ENCODE data around the gene TUBB3. TPM values are rescaled to one million over a fixed set of nuclear protein-coding genes. Genes with fewer than 3 reads are reported as not detected.
"Not testable (repeated sequence)": the region's sequence is repeated elsewhere in the genome, so short reads cannot be mapped to it uniquely, and the experiment has no call there.

TUBB3 gene
- total RNA-seq, 1 experiment from 2014 or later = 164 TPM

- Histone ChIP-seq H3T11ph (ENCODE audit: low read length) (no peak overlapping the region), H2BK5ac (ENCODE audit: insufficient read length, low read length) (no peak overlapping the region), H2AFZ (ENCODE audit: low read length) (no peak overlapping the region), H3K18ac (ENCODE audit: insufficient read length, low read depth, low read length) (no peak overlapping the region), H2AK5ac (ENCODE audit: insufficient read length, low read length) (no peak overlapping the region), H3K9me3 (ENCODE audit: control insufficient read depth, low read depth, low read length) (no peaks in the 10 kb centered on the region), H4K8ac (replicated peaks; ENCODE audit: insufficient read length, low read depth, low read length) (no peak overlapping the region), H2BK120ac (ENCODE audit: low read depth, low read length, poor library complexity, severe bottlenecking) (no peak overlapping the region), H3K4ac (ENCODE audit: low read depth, low read length) (no peak overlapping the region), H3K23me2 (ENCODE audit: insufficient read length, low read depth, low read length, poor library complexity, severe bottlenecking) (no peaks in the 10 kb centered on the region), H2BK12ac (ENCODE audit: insufficient read length, low read depth, low read length) (no peak overlapping the region), H4K5ac (ENCODE audit: insufficient read length, low read depth, low read length) (no peak overlapping the region), H3K79me1 (ENCODE audit: insufficient read depth, low read depth, low read length, poor library complexity, severe bottlenecking) (peaks cover 3% of the 10 kb centered on the region), H3K14ac (ENCODE audit: insufficient read depth, low read length) (no peak overlapping the region), H4K91ac (ENCODE audit: insufficient read length, low read depth, low read length) (no peak overlapping the region), H4K20me1 (ENCODE audit: control insufficient read depth, insufficient read depth, insufficient read length) (no peaks in the 10 kb centered on the region), H3K79me2 (ENCODE audit: insufficient read depth, low read length) (0 out of 2 replicates have a peak, but pooled peaks cover 2% of the 10 kb centered on the region), H3K23ac (ENCODE audit: insufficient read length, low read depth, low read length) (no peak overlapping the region), H3K27ac (ENCODE audit: insufficient read length, low read depth, low read length) (no peak overlapping the region), H3K27me3 (ENCODE audit: insufficient read depth, low read length) (no peaks in the 10 kb centered on the region), H3K9ac (ENCODE audit: extremely low read depth, insufficient read length, low read length) (no peak overlapping the region), H2BK15ac (ENCODE audit: low read depth, low read length) (no peak overlapping the region), H3K4me1 (ENCODE audit: insufficient read depth, low read length) (no peaks in the 10 kb centered on the region), H3K56ac (ENCODE audit: insufficient read length, low read depth, low read length) (no peak overlapping the region), H3K4me2 (ENCODE audit: insufficient read depth, insufficient read length, low read length) (no peak overlapping the region), H2BK20ac (ENCODE audit: low read depth, low read length, poor library complexity, severe bottlenecking) (no peak overlapping the region)
- WGBS (ENCODE audit: extremely low coverage, insufficient read length, low lambda C conversion rate) = no CpG with 5 or more reads among the region's 6 CpGs
- H3K4me3 Mint-ChIP-seq = no peak overlapping the region
- no peaks in the 10 kb centered on the region for H3K27me3 Mint-ChIP-seq (ENCODE audit: low read depth)
- H3K36me3 Mint-ChIP-seq (ENCODE audit: insufficient read depth in 1 of 3, low read depth in 3 of 3) = peaks cover 43 to 64% (median 64%) of the 10 kb centered on the region in 3 experiments
- no peaks in the 10 kb centered on the region; a peak in 1 of 5 replicates for H3K9me3 Mint-ChIP-seq
- no peaks in the 10 kb centered on the region for H3K4me1 Mint-ChIP-seq
- TF ChIP-seq CTCF (conservative IDR thresholded peaks at IDR 0.05) = no peak
- no peak for DNase-seq
- no peak overlapping the region for H3K27ac Mint-ChIP-seq
Measured at GRCh38 chr16:89931964-89932363, 8.8 kb downstream of the TUBB3 start.

- H3K4me1 Mint-ChIP-seq; H2BK12ac ChIP-seq (ENCODE audit: insufficient read length, low read depth, low read length); H3K56ac ChIP-seq (ENCODE audit: insufficient read length, low read depth, low read length); H3K23me2 ChIP-seq (ENCODE audit: insufficient read length, low read depth, low read length, poor library complexity, severe bottlenecking); H2BK120ac ChIP-seq (ENCODE audit: low read depth, low read length, poor library complexity, severe bottlenecking); H2BK5ac ChIP-seq (ENCODE audit: insufficient read length, low read length); H2BK15ac ChIP-seq (ENCODE audit: low read depth, low read length); H3K79me2 ChIP-seq (ENCODE audit: insufficient read depth, low read length); H3K79me1 ChIP-seq (ENCODE audit: insufficient read depth, low read depth, low read length, poor library complexity, severe bottlenecking); H3K18ac ChIP-seq (ENCODE audit: insufficient read length, low read depth, low read length); H4K8ac ChIP-seq (replicated peaks; ENCODE audit: insufficient read length, low read depth, low read length); H3K4ac ChIP-seq (ENCODE audit: low read depth, low read length); H3K27ac Mint-ChIP-seq; H3K9me3 ChIP-seq (ENCODE audit: control insufficient read depth, low read depth, low read length); H3K27me3 Mint-ChIP-seq (ENCODE audit: low read depth); H2AFZ ChIP-seq (ENCODE audit: low read length); DNase-seq; H3K4me3 Mint-ChIP-seq; H3K4me2 ChIP-seq (ENCODE audit: insufficient read depth, insufficient read length, low read length); H4K91ac ChIP-seq (ENCODE audit: insufficient read length, low read depth, low read length); H2AK5ac ChIP-seq (ENCODE audit: insufficient read length, low read length); H3K27ac ChIP-seq (ENCODE audit: insufficient read length, low read depth, low read length); H3T11ph ChIP-seq (ENCODE audit: low read length); H2BK20ac ChIP-seq (ENCODE audit: low read depth, low read length, poor library complexity, severe bottlenecking); H4K5ac ChIP-seq (ENCODE audit: insufficient read length, low read depth, low read length); H3K27me3 ChIP-seq (ENCODE audit: insufficient read depth, low read length); H3K14ac ChIP-seq (ENCODE audit: insufficient read depth, low read length); H3K23ac ChIP-seq (ENCODE audit: insufficient read length, low read depth, low read length); H3K9me3 Mint-ChIP-seq; H4K20me1 ChIP-seq (ENCODE audit: control insufficient read depth, insufficient read depth, insufficient read length); H3K9ac ChIP-seq (ENCODE audit: extremely low read depth, insufficient read length, low read length); H3K4me1 ChIP-seq (ENCODE audit: insufficient read depth, low read length): not testable (repeated sequence)
- H3K36me3 Mint-ChIP-seq (ENCODE audit: insufficient read depth in 1 of 3, low read depth in 3 of 3) = peaks cover 43 to 61% (median 58%) of the 10 kb centered on the region in 3 experiments
- no CpG with 5 or more reads among the region's 29 CpGs for WGBS (ENCODE audit: extremely low coverage, insufficient read length, low lambda C conversion rate)
Measured at GRCh38 chr16:89934019-89934418, 10.9 kb downstream of the TUBB3 start.
